Measurements from ENCODE around the gene UBR4. TPM values are rescaled to one million over a fixed set of nuclear protein-coding genes. Genes with fewer than 3 reads are reported as not detected.
A peak's percentile ranks its signal among the peaks of the same experiment; 100 is the strongest.

Gene UBR4
- total RNA-seq, 6 experiments from 2014 or later = 73.0 to 132 (median 90.1) TPM

GRCh38 chr1:19040010-19040680, 169.9 kb downstream of the UBR4 start:
- intact Hi-C loops (cut with DNase I) = no loop called here
- Histone ChIP-seq H3K4me3 (no peak overlapping the region), H3K9me3 (no peaks in the 10 kb centered on the region), H3K27me3 (no peaks in the 10 kb centered on the region), H3K27ac (no peak overlapping the region), H3K4me1 (peaks cover 0 to 36% (median 8%) of the 10 kb centered on the region in 4 donors), H3K36me3 (no peaks in the 10 kb centered on the region)
- TF ChIP-seq POLR2A (IDR thresholded peaks at IDR 0.05) = no peak
- TF ChIP-seq CTCF (IDR thresholded peaks at IDR 0.05) = no peak
- WGBS (ENCODE audit: insufficient coverage, low coverage, low lambda C conversion rate, missing lambda C conversion rate) = 80% methylated on average over 1 of the region's 4 CpGs
- ATAC-seq (no peak), DNase-seq (no peak)

DNA sequence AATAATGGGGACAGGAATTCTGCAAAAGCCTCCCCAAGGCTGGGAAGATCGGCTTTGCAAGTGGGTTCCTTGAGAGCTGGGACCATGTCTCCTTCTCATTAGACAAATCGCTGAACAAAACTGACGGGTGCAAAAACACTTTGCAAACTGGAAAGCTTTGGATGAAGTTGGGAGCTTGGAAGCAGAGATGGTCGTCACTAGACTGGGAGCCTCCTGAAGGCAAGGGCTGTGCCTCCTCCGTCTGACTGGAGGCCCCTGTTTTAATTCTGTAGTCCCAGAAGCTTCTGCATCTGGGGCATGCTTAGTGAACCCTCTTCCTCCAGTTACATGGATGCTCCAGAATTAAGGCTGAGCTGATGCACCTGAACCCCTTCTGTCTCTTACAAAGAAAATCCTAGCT, 171.3 kb downstream of the UBR4 start:
- Histone ChIP-seq H3K36me3 (no peaks in the 10 kb centered on the region), H3K27me3 (no peaks in the 10 kb centered on the region), H3K4me1 (peaks cover 0 to 22% (median 4%) of the 10 kb centered on the region in 4 donors), H3K4me3 (no peak overlapping the region), H3K27ac (no peak overlapping the region), H3K9me3 (no peaks in the 10 kb centered on the region)
- WGBS (ENCODE audit: insufficient coverage, low coverage, low lambda C conversion rate, missing lambda C conversion rate) = 100% methylated on average over 3 of the region's 5 CpGs
- ATAC-seq = no peak
- intact Hi-C loops (cut with DNase I) = no loop called here
- TF ChIP-seq POLR2A (IDR thresholded peaks at IDR 0.05) = no peak
- DNase-seq = no peak

DNA sequence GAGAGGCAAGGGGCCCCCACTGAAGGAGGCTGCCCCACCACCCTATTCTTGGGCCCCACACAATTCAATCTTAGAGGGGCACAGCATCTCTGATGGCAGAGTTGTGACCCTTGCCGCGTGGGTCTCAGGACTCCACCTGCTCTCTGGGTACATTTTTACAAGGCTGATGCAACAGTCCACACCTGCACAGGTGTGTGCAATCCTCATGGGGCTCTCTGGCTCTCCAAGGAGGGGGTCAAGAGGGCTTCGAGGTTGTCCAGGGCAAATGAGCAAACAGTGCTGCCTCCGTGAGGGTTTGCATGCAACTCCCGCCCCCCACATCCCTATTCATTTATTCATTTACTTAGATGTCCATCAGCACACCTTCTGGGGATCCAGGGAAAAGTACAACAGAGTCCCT, 172.0 kb downstream of the UBR4 start:
- ATAC-seq (no peak), DNase-seq (no peak)
- Histone ChIP-seq H3K4me1 (peaks cover 0 to 20% (median 4%) of the 10 kb centered on the region in 4 donors), H3K36me3 (no peaks in the 10 kb centered on the region), H3K27ac (no peak overlapping the region), H3K4me3 (no peak overlapping the region), H3K27me3 (no peaks in the 10 kb centered on the region), H3K9me3 (no peaks in the 10 kb centered on the region)
- TF ChIP-seq POLR2A (IDR thresholded peaks at IDR 0.05) (no peak), CTCF (IDR thresholded peaks at IDR 0.05) (no peak)
- WGBS (ENCODE audit: insufficient coverage, low coverage, low lambda C conversion rate, missing lambda C conversion rate) = 77% methylated on average over 4 of the region's 5 CpGs
- intact Hi-C loops (cut with DNase I) = no loop called here

DNA sequence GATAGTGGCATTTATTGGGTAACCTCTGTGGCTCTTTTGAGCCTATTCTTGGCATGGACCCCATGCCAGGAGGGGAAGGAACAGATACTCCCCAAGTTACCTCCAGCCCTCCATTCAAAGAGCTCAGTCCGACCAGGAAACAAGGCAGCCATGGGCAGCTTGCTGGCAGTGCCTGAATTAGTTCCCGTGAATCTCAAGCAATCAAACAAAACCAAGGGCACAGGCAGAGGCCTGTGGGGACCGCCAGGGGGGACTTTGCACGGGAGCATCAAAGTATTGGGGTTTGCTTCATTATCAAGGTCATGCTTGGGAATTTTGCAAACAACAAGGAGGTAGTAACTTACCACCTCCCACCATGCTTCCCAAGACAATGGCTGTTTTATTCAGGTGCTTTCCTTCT, 172.4 kb downstream of the UBR4 start:
- no peak overlapping the region for H3K27ac ChIP-seq
- H3K27me3 ChIP-seq = no peaks in the 10 kb centered on the region
- H3K4me1 ChIP-seq = peaks cover 0 to 20% (median 4%) of the 10 kb centered on the region in 4 donors
- DNase-seq (no peak), ATAC-seq (no peak)
- intact Hi-C loops (cut with DNase I) = no loop called here
- TF ChIP-seq CTCF (IDR thresholded peaks at IDR 0.05) = no peak
- no peak for TF ChIP-seq POLR2A (IDR thresholded peaks at IDR 0.05)
- no CpG with 5 or more reads among the region's 4 CpGs for WGBS (ENCODE audit: insufficient coverage, low coverage, low lambda C conversion rate, missing lambda C conversion rate)
- H3K9me3 ChIP-seq = no peaks in the 10 kb centered on the region
- no peaks in the 10 kb centered on the region for H3K36me3 ChIP-seq
- no peak overlapping the region for H3K4me3 ChIP-seq

- H3K27me3 ChIP-seq = no peaks in the 10 kb centered on the region
Measured at GRCh38 chr1:19036813-19037605, 173.1 kb downstream of the UBR4 start.

More at GRCh38 chr1:19036813-19037605, 173.1 kb downstream of the UBR4 start:
- Histone ChIP-seq H3K4me1 (peaks cover 0 to 20% (median 4%) of the 10 kb centered on the region in 4 donors), H3K27ac (peak overlapping the region in 1 of 3 donors; percentile 48), H3K36me3 (no peaks in the 10 kb centered on the region), H3K9me3 (no peaks in the 10 kb centered on the region), H3K4me3 (no peak overlapping the region)
- intact Hi-C loops (cut with DNase I) = no loop called here
- 91% methylated on average over 13 of the region's 15 CpGs for WGBS (ENCODE audit: insufficient coverage, low coverage, low lambda C conversion rate, missing lambda C conversion rate)
- DNase-seq (no peak), ATAC-seq (no peak)
- TF ChIP-seq POLR2A (IDR thresholded peaks at IDR 0.05) = no peak
- no peak for TF ChIP-seq CTCF (IDR thresholded peaks at IDR 0.05)
